HG03469 (cell line): ENCODE results near the gene DDX1.

ENCODE experiments used
- ATAC-seq: cut with Tn5 transposase; IDR thresholded peaks from one replicate; pipeline ENCODE4 v1.9.1; 2021; ENCODE audit warnings: mild to moderate bottlenecking, moderate library complexity, moderate number of reproducible peaks; ENCODE audit not compliant: unreplicated experiment

The DDX1 gene

DNA sequence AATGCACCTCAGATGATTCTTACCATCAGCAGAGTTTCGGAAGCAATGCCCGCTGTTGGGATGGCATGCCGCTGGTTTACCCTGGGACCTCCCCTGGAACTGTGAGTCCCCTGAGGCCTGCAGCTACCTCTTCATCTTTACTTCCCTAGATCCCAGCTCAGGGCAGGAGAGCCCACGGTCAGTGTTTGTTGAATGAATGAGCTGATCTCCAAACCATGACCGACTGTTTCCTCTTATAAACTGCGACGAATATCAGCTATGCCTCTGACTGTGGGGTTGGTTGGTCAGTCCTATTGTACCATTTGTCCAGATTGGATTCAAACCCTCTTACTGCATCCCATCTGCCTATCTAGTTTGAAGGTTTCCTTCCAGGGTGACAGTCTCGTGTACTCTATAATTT is 64.4 kb downstream of the DDX1 start:
- no peak for ATAC-seq

DNA sequence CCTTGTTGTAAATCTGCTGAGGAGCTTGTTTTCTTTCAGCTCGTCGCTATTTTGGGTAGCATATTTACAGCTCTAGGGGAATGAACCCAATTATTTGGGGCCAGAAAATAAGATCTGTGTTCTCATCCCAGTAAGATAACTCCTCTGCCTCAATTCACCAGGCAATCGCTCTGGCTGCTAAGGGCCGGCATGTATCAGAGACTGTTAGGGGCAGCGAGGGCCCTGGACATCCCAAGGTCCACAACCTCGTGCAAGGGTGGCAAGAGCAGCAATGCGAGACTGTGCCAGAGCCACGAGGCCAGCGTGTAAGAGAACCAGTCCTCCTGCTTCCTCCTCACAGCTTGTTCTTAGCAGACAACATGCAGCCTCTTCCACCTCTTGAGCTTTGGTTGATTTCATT is 66.1 kb downstream of the DDX1 start:
- ATAC-seq: no peak

DNA sequence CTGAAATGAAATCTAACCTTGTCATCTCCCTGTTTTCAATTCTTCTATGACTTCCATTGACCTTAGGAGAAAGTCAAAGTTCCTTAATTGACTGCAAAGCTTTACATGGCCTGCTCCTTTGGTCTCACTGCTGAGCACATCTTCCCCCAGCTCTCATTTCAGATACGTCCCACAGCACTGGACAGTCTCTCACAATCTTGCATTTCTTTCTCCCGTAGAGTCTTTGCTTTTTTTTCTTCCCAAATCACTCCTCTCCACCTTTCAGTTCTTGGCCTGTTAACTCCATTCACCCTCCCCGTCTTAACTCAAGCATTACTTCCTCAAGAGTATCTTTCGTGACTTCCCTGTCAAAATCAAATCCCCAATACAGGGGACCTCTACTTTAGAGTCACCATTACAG is 67.2 kb downstream of the DDX1 start:
- ATAC-seq: no peak

DNA sequence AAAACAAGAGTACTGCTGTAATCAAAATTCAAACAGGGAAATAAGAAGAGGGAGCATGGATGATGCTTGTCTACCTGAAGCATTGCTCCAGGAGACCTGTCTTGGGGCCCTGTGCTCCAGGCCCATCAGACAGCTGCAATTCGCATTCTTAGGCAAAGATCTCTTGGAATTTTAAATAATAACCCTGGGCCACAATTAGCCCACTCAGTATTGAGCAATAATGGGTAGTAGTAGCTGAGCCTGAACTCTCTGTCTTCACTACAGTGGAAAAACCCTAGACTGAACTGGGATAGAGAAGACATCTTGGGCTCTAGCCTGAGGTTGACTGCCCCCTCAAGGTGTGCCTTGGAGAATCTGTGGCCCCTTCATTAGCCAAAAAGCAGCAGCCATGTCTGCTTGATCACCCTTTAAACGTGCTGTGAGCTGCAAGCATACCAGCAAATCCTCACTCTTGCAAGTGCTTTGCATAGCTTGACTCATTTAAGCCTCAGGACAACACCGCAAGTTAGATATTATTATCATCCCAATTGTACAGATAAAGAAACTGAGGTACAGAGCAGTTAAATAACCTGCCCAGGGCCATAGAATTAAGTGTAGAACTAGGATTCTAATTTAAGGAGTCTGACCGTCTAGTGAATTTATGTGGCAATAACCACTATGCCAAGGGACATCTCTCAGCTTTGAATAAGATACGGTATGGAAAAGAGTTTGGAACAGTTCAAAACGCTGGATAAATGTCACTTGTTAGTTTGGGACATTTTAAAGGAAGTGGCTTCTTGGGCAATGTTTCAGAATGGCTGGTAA is 69.0 kb downstream of the DDX1 start:
- ATAC-seq: no peak

DNA sequence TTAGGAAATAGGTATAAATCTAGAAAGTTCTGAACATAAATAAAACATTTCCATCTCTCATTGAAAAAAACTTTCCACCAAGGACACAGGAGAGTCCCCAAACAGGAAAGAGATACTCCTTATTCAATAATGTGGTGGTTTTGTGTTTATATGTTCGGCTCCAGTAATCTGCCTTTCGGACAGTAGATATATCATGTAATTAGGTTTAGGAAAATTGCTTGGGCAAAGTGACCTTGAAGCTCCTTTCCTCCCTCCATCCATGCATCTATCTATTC is 69.6 kb downstream of the DDX1 start:
- ATAC-seq: no peak

DNA sequence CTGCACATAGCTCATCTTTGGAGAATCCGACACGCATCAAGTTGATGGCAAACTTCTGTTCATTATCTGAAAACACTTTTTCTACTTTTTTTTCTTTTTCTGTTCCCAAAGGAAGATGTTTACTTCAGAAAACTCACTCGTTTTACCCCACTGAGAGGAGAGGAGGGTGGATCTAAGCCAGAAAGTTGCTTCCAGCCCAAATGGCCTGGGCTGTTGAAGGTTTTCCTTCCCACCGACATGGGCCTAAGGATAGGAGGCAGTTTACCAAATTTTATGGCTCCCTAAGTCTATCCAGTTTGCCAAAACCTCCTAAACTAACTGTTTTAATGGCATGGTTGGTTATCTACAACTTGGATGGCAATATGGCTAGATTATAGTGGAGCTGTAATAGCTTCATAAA is 70.4 kb downstream of the DDX1 start:
- ATAC-seq: no peak

DNA sequence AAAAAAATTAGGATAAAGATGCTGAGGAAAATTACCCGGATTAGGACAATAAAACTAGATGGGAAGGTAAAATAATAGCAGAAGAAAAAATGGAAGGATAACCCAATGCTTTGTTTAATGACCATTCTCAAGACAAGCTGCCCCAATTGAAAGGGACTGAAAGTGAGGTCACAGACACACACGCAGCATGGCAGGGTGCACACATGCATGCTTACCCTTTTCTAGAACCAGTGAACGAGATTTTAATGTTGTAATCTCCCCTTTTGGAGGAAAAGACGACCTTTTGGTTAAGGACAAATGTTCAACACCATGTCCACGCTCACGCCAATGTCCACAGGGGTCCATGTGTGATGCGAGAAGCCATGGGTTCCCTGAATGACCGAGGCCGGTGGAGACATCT is 70.9 kb downstream of the DDX1 start:
- ATAC-seq: no peak

DNA sequence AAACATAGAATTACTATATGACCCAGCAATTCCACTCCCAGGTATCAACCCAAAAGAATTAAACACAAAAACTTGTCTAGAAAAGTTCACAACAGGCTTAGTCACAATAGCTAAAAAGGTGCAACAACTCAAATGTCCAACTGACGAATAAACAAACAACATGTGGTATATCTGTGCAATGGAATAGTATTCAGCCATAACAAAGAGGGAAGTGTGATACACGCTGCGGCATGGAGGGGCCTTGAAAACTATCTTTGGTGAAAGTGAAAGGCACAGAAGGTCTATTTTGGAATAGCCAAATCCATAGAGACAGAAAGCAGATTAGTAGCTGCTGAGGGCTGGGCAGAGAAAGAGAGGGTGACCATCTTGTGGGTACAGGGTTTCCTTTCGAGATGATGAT is 72.1 kb downstream of the DDX1 start:
- no peak for ATAC-seq

DNA sequence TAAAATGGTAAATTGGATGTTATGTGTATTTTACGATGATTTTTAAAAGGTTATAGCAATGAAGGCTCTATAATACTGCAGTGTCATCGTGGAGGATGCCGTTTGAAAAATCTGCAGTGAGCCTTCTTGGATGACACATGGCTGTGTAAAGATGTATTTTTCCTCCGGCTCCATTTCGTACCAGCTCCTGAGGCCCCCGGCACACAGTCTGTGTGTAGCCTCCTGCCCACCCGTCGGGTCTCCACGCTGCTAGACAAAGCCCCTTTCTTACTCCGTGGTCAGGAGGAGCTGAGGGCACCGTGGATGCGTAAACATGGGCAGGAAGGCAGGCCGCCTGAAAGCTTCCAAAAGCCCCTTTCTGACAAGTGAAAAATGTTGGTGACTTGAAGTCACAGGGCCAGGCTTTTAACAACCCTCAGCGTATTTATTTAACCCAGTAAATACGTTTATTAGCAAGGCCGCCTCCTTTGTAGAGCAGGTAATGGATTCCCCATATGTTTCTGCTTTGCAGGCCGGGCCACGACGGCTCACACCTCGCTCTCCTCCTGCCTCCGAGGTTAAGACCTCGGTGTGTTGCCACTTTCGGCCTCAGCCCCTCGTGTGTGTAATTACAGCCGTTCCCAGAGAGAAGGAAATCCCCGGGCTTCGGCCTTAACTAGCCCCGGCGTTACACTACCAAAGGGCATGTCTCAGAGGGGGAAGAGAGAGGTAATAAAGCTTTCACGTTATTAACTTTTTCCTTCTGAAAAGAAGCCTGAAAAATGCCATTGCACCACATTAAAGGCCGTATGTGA is 72.8 kb downstream of the DDX1 start:
- ATAC-seq: no peak

DNA sequence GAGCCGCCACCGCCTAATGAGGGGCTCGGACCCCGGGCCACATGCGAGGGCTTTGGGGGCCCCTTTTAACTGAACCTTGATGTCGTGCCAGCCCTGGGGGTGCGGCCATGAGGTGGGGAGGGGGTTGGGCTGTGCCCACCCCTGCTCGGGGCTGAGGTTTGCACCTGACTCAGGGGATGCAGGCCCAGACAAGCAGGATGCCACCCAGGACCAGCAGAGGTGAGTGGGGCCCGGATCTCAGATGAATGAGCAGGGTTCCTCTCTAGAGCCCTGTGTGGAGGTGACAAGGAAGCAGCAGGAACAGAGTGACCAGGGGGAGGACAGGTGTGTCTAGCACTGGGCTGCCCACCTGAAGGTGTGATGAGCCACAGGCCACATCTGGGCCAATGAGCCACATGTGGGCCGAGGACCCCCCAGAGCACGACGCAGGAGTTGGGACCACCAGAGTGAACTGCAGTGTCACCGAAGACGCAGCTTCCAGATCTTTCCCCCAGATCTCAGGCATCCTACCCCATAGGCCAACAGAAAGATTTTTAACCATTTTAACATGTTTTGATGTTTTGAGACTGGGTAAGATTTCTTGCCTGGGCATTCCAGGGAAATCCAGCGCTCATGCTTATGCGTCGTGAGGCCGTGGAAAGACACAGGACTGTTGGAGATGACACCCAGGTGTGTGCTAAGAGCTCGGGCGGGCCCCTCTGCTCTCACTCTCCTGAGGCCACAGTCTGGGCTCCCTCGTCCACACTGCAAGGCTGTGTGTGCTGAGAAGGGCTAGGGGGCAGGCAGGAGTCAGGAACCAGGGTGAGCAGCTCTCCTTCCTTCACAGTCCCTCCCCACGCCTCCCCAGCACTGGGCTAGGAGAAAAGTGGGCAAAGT is 73.6 kb downstream of the DDX1 start:
- ATAC-seq: no peak

DNA sequence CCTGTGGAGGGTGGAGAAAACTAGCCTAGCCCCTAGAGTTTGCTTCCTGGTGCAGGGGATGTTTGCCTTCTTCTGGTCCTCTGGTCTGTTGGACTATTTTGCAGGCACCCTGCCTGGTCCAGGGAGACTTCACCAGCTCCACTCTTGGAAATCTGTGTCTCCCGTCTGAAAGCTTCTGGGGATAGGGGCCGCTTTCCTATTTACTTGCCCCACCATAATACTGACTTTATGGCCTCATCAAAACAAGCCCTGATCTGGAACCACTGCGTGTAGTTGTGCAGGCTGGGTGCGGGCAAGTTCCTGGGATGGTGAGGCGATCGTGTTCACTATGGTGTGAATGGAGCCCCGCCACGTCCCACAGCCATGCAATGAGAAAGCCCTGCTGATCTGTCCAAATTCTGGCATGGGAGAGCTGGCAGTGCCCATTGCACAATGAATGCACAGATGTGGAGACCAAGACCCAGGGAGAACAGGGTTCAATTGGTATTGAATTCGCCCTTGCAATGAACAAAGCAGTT is 74.3 kb downstream of the DDX1 start:
- no peak for ATAC-seq

DNA sequence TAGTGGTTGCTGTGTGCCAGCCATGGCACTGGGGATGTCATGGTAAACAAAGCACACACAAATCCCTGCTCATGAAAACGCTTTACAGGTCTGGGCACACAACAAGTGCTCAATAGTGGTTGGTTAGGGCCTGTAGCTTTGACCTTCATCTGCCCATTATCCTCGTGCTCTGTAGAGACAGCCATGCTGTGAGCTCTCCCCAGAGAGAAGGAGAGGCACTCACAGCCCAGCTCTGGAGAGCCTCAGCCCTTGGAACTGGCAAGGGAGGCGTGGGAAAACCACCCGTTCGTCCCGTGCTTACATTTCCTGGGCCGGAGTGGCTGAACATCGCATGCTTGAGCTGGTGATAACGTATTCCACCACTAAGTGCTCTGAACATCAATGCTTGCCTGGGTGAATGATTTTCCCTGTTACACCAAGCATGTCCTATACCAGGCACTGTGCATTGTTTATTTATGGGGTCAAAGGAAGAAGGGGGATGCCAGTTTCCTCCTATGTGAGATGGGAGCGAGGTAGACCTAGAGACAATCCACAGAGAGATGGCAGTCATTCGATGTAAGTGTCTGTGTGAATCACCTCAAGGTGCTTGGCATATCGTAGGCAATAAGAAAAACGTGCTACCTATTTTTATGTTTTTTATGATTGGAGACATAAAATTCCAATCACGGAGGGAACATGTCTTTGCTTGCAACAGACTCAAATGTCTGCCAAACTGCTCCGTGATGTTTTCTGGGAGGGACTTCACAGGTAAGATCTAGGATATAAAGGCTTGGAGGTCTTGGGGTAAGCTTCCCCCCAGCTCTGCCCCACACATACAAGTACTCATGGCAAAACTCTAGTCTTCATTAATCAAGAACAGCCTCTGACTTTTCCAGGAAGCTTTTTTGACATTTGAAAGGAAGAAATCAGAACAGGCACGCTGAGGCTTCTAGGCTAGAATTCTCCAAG is 75.5 kb downstream of the DDX1 start:
- ATAC-seq: no peak

DNA sequence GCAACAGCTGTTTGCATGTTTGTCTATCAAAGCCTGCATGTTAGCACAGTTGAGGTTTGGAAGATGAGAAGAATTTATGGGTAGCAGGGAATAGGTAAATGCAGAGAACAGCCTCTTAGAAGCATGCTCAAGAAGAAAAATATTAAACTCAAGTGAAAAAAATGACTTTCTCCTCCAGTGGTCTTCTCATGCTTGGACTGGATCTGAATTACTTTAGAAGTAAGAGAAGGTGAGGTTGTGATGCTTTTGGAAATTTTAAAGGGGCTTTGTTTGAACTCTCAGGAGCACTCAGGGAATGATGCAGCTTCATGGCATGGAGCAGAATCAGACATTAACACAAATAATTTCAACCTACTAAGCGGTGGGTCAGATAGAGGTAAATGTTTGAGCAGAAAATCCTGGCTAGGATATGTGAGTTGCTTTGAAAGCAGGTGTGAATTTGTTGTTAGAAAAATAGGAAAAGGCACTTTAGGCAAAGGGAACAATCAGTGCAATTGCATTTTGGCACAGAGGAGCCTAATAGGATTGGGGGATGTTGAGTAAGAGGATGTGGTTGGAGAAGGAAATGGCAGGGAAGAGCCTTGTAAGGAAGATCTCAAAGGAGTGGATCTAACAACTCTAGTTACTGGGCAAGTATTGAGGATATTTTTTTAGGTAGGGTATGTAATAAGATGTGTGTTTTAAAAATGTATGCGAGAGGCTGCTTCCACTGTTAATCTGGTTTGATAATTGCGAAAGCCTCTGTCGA is 76.3 kb downstream of the DDX1 start:
- ATAC-seq: no peak

DNA sequence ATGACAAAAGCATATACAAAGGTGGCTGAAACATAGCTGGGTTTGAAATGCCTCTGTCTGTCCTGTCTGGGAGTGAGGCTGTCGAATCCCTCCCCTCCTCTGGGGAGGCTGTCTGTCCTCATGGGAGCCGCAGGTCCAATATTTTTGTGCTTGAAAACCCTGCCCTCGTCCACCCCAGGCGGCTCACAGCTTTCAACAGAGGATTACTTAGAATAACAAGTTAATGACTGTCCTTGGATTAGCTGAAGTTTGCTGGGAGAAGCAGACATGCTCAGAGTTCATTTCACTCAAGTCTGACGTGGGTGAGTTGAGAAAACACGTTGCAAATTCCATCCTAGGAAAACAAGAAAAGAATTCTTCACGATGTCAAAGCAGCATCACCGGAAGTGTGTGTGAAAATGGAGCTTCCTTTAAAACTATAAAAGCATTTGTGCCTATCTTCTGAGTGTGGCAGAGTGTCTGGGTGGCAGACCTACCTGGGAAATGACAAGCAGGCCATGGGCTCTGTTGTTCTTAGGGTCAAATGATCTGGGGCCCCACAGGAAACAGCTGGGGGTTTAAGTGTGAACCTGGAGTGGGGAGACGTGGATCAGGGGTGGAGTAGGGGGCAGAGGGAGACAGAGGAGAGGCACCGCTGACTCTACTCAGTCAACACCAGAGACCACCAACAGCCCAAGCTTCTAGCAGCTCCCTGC is 77.1 kb downstream of the DDX1 start:
- no peak for ATAC-seq

DNA sequence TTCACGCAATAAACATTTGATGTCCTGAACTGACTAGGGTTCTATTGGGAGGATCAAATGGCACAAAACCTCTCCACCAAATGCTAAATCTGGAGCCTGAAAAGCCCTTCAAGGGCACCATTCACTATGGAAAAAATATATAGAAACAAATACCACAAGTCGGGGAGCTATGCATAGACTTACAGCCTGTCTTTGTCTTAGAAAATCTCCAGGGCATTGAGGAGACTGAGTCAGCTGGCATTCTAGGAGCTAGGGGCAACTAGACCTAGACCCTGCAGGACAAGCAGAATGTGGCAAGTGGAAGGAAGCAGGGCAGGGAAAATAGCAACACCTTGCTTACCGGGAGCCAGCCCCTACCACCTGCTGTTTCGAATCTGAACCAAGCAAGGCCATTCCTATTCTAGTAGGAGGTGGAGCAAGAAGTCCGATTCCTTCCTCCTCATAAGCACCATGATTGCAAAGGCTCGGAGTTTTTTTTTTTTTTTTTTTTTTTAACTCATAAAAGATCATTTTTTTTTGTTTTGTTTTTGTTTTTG is 77.8 kb downstream of the DDX1 start:
- ATAC-seq: no peak

DNA sequence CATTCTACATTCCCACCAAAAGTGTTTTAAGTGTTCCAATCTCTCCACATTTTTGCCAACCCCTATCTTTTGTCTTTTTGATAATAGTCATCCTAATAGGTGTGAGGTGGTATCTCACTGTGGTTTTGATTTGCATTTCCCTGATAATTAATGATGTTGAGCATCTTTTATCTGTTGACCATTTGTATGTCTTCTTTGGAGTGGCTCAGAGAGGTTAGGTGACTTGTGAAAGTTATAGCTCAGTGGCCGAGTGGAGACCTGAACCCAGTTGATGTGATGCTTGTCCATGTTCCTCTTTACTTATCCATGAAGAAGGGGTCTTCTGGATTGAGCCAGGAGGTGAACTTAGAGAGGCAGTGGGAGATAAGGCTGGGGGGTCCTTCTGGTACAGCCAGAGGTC is 78.8 kb downstream of the DDX1 start:
- no peak for ATAC-seq

DNA sequence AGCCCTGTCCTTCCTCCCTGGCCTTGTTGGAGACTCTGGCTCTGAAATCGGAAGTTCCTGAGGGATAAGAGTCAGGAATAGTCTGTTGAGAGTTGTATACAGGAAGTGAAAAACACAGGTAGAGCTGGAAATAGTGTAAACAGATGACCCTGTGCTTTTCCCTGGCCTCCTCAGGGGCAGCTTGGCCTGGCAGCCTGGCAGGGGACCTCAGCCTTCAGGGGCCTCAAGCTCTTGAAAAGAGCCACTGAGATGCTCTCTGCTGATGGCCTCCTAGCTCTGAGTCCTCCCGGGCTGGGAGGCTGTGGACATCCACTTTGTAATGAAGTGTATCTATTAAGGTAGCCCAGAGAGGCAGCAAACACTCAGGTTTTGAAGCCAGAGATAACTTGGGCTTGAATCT is 79.3 kb downstream of the DDX1 start:
- no peak for ATAC-seq

DNA sequence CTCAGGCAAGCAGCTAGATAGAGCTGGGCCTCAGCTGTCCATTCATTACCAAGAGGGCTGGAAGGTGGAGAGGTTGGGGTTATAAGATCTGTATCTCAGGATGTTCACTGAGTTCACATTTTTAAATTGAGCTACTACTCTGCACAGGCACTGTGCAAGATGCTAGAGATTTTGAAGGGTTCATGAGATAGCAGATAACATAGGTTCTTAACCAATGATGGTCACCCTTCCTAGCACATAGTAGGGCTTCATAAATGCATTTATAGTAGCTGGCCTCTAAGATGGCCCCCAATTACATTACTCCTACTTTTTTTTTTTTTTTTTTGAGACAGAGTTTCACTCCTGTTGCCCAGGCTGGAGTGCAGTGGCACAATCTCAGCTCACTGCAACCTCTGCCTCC is 79.7 kb downstream of the DDX1 start:
- no peak for ATAC-seq
